ENCODE data around the gene SYNJ2BP. TPM values are rescaled to one million over a fixed set of nuclear protein-coding genes. Genes with fewer than 3 reads are reported as not detected.

SYNJ2BP gene
- total RNA-seq, 1 experiment from 2014 or later: 13.6 TPM

- DNase-seq (ENCODE audit: low read depth, low spot score): no peak
- in situ Hi-C loops (cut with HindIII; ENCODE audit: low pct_unique_long_range_greater_than_20kb, low sequenced_read_pairs): no loop called here
Observed at GRCh38 chr14:70442750-70443149, 25.9 kb upstream of the SYNJ2BP start.

DNA sequence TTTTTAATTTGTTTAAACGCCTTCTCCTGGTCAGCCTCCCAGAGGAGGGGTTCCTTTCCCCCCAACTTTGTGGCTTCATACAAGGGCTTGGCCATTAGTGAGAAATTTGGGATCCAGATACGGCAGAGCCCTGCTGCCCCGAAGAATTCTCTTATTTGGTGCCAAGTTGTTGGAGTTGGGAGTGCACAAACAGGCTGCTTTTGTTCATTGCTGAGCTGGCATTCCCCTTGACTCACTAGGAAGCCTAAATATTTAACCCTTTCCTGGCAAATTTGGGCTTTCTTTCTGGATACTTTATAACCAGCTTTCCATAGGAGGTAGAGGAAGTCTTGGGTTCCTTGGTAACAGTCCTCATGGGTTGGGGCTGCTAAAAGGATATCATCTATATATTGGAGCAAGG lies 24.8 kb upstream of the SYNJ2BP start:
- no peaks in the 10 kb centered on the region for H3K4me1 ChIP-seq (ENCODE audit: control insufficient read depth, insufficient read depth, low read length)
- no TSS peak for BruUV-seq (replicated peaks)
- DNase-seq (ENCODE audit: low read depth, low spot score) (no peak), ATAC-seq (no peak)
- H3K4me3 ChIP-seq (ENCODE audit: low read depth in 2 of 2, low read length in 2 of 2): no peak overlapping the region
- TF ChIP-seq, protein P1, sequence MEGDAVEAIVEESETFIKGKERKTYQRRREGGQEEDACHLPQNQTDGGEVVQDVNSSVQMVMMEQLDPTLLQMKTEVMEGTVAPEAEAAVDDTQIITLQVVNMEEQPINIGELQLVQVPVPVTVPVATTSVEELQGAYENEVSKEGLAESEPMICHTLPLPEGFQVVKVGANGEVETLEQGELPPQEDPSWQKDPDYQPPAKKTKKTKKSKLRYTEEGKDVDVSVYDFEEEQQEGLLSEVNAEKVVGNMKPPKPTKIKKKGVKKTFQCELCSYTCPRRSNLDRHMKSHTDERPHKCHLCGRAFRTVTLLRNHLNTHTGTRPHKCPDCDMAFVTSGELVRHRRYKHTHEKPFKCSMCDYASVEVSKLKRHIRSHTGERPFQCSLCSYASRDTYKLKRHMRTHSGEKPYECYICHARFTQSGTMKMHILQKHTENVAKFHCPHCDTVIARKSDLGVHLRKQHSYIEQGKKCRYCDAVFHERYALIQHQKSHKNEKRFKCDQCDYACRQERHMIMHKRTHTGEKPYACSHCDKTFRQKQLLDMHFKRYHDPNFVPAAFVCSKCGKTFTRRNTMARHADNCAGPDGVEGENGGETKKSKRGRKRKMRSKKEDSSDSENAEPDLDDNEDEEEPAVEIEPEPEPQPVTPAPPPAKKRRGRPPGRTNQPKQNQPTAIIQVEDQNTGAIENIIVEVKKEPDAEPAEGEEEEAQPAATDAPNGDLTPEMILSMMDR (IDR thresholded peaks at IDR 0.05): no peak
- TF ChIP-seq POLR2AphosphoS5 (IDR thresholded peaks at IDR 0.05; ENCODE audit: low read depth, low read length): no peak
- intact Hi-C loops (cut with micrococcal nuclease; ENCODE audit: unreplicated experiment): no loop called here
- H3K27me3 ChIP-seq (ENCODE audit: control insufficient read depth, insufficient read depth, low read length): no peaks in the 10 kb centered on the region
- in situ Hi-C loops (cut with HindIII; ENCODE audit: low pct_unique_long_range_greater_than_20kb, low sequenced_read_pairs): no loop called here
- H3K36me3 ChIP-seq (ENCODE audit: control insufficient read depth, insufficient read depth, low read length): no peaks in the 10 kb centered on the region
- H3K27ac ChIP-seq (ENCODE audit: low read length): no peak overlapping the region
- H3K9me3 ChIP-seq (ENCODE audit: control insufficient read depth, insufficient read depth, low read depth, low read length): peaks cover 5% of the 10 kb centered on the region; the same call in 1 of the 2 replicates
- POLR2A ChIA-PET: no interaction called here
- CTCF ChIA-PET: no interaction called here

More at GRCh38 chr14:70442750-70443149, 25.9 kb upstream of the SYNJ2BP start:
- Histone ChIP-seq H3K4me1 (ENCODE audit: control insufficient read depth, insufficient read depth, low read length) (no peaks in the 10 kb centered on the region), H3K9me3 (ENCODE audit: control insufficient read depth, insufficient read depth, low read depth, low read length) (peaks cover 5% of the 10 kb centered on the region; the same call in 1 of the 2 replicates), H3K27me3 (ENCODE audit: control insufficient read depth, insufficient read depth, low read length) (no peaks in the 10 kb centered on the region), H3K36me3 (ENCODE audit: control insufficient read depth, insufficient read depth, low read length) (no peaks in the 10 kb centered on the region), H3K4me3 (ENCODE audit: low read depth in 2 of 2, low read length in 2 of 2) (no peak overlapping the region), H3K27ac (ENCODE audit: low read length) (no peak overlapping the region)
- POLR2A ChIA-PET: no interaction called here
- ATAC-seq: no peak
- TF ChIP-seq POLR2AphosphoS5 (IDR thresholded peaks at IDR 0.05; ENCODE audit: low read depth, low read length) (no peak), SIN3A (IDR thresholded peaks at IDR 0.05; ENCODE audit: borderline replicate concordance, insufficient read depth, low read depth, low read length) (no peak), REST (IDR thresholded peaks at IDR 0.05; ENCODE audit: insufficient read depth in 1 of 2, low read depth in 2 of 2, low read length in 1 of 2) (no peak), TCF7L2 (IDR thresholded peaks at IDR 0.05; ENCODE audit: low read depth, low read length) (no peak)
- TF ChIP-seq, protein P1 (IDR thresholded peaks at IDR 0.05): no peak
- CTCF ChIA-PET: no interaction called here
- no TSS peak for BruUV-seq (replicated peaks)
- intact Hi-C loops (cut with micrococcal nuclease; ENCODE audit: unreplicated experiment): no loop called here

All from Panc1 (cell line).